IMR-90 (cell line): Measurements from ENCODE around the gene OR5AS1. TPM values are rescaled to one million over a fixed set of nuclear protein-coding genes. Genes with fewer than 3 reads are reported as not detected.

Experiments used
- ATAC-seq: fragments of 200-7000 bp; cut with Tn5 transposase; 2 replicates; pipeline ENCODE4 v1.9.1; 2020; ENCODE audit warnings: low read depth, mild to moderate bottlenecking, moderate library complexity
- BruUV-seq: library from RNA; stranded (reverse); fragments of 400-500 nt; replicated peaks from 2 replicates; lab custom pipeline; 2021; lab: Mats Ljungman, UMichigan
- CTCF ChIA-PET: fragments of 300-600 bp; formaldehyde crosslinking; extraction: SDS; loops from one replicate; lab custom pipeline; 2021; ENCODE audit warnings: antibody characterized with exemption; lab: Yijun Ruan, JAX
- POLR2A ChIA-PET: fragments of 300-600 bp; sonication (Branson Sonifier 250); formaldehyde crosslinking; loops from one replicate; lab custom pipeline; 2022; ENCODE audit warnings: antibody characterized with exemption; ENCODE audit not compliant: unreplicated experiment; lab: Charles Lee
- DNase-seq: peaks from one replicate; pipeline ENCODE4 v3.0.0; 2013
- H2AFZ ChIP-seq: replicated peaks from 2 replicates; pipeline ENCODE3; 2013; ENCODE audit warnings: low read length, mild to moderate bottlenecking; ENCODE audit not compliant: poor library complexity
- H2AK5ac ChIP-seq: 2 replicates; pipeline ENCODE4 v1.6.1; 2013; ENCODE audit warnings: low read depth, low read length, inconsistent platforms
- H2AK9ac ChIP-seq: replicated peaks from 2 replicates; pipeline ENCODE3; 2013; ENCODE audit warnings: mild to moderate bottlenecking, low read depth, low read length, moderate library complexity; ENCODE audit not compliant: poor library complexity
- H2BK120ac ChIP-seq: 2 replicates; pipeline ENCODE4 v1.6.1; 2013; ENCODE audit warnings: low read depth, low read length, inconsistent platforms
- H2BK15ac ChIP-seq: 3 replicates; pipeline ENCODE4 v1.6.1; 2013; ENCODE audit warnings: low read depth, low read length, inconsistent platforms
- H2BK20ac ChIP-seq: 2 replicates; pipeline ENCODE4 v1.6.1; 2013; ENCODE audit warnings: low read depth, mild to moderate bottlenecking, inconsistent platforms, low read length, moderate library complexity
- H2BK5ac ChIP-seq: 2 replicates; pipeline ENCODE4 v1.6.1; 2013; ENCODE audit warnings: mild to moderate bottlenecking, low read depth, low read length, inconsistent platforms; ENCODE audit not compliant: poor library complexity, severe bottlenecking
- H3K14ac ChIP-seq: replicated peaks from 2 replicates; pipeline ENCODE4 v1.6.1; 2013; ENCODE audit warnings: low read depth, low read length, inconsistent platforms
- H3K18ac ChIP-seq: 2 replicates; pipeline ENCODE4 v1.6.1; 2013; ENCODE audit warnings: low read depth, low read length, control low read depth
- H3K23ac ChIP-seq: 2 replicates; pipeline ENCODE4 v1.6.1; 2013; ENCODE audit warnings: low read depth, low read length, inconsistent platforms
- H3K27ac ChIP-seq: 2 replicates; pipeline ENCODE4 v1.5.1; 2013; ENCODE audit warnings: mild to moderate bottlenecking, control low read depth, low read length; ENCODE audit not compliant: insufficient read depth
- H3K27me3 ChIP-seq: 2 replicates; pipeline ENCODE4 v1.6.1; 2013; ENCODE audit warnings: low read length; ENCODE audit not compliant: control insufficient read depth, insufficient read depth
- H3K36me3 ChIP-seq: 2 replicates; pipeline ENCODE4 v1.6.1; 2013; ENCODE audit warnings: low read length, mixed read lengths; ENCODE audit not compliant: control insufficient read depth, insufficient read depth
- H3K4ac ChIP-seq: 2 replicates; pipeline ENCODE4 v1.6.1; 2013; ENCODE audit warnings: low read depth, low read length, inconsistent platforms
- H3K4me1 ChIP-seq: 2 replicates; pipeline ENCODE4 v1.6.1; 2013; ENCODE audit warnings: low read length, mixed read lengths; ENCODE audit not compliant: control insufficient read depth, insufficient read depth
- H3K4me2 ChIP-seq: 2 replicates; pipeline ENCODE4 v1.6.1; 2013; ENCODE audit warnings: low read depth, mild to moderate bottlenecking, control low read depth, low read length, moderate library complexity
- H3K4me3 ChIP-seq: 2 replicates; pipeline ENCODE4 v1.5.1; 2013; ENCODE audit warnings: low read depth, mild to moderate bottlenecking, control low read depth, low read length, moderate library complexity; ENCODE audit not compliant: insufficient read depth
- H3K56ac ChIP-seq: 2 replicates; pipeline ENCODE4 v1.6.1; 2013; ENCODE audit warnings: low read length, inconsistent platforms; ENCODE audit not compliant: insufficient read depth; ENCODE audit errors: extremely low read depth
- H3K79me1 ChIP-seq, 2 experiments: 2 replicates each; pipeline ENCODE4 v1.6.1; 2013; ENCODE audit warnings: low read length in 2 of 2, inconsistent platforms in 1 of 2, low read depth in 1 of 2
- H3K9ac ChIP-seq: 2 replicates; pipeline ENCODE4 v1.6.1; 2013; ENCODE audit warnings: low read depth, low read length, control low read depth
- H3K9me1 ChIP-seq: 2 replicates; pipeline ENCODE4 v1.6.1; 2013; ENCODE audit warnings: low read length, inconsistent platforms; ENCODE audit not compliant: insufficient read depth
- H3K9me3 ChIP-seq: 2 replicates; pipeline ENCODE4 v1.6.1; 2013; ENCODE audit warnings: low read length; ENCODE audit not compliant: control insufficient read depth, insufficient read depth
- H4K20me1 ChIP-seq: 2 replicates; pipeline ENCODE4 v1.6.1; 2013; ENCODE audit warnings: low read length, inconsistent platforms; ENCODE audit not compliant: insufficient read depth
- H4K5ac ChIP-seq: 2 replicates; pipeline ENCODE4 v1.6.1; 2013; ENCODE audit warnings: mild to moderate bottlenecking, low read depth, low read length, control low read depth
- H4K8ac ChIP-seq, 2 experiments: 2 replicates each; pipeline ENCODE4 v1.6.1; 2013; ENCODE audit warnings: low read depth in 2 of 2, low read length in 2 of 2, control low read depth in 1 of 2, inconsistent platforms in 1 of 2
- H4K91ac ChIP-seq: 2 replicates; pipeline ENCODE4 v1.6.1; 2013; ENCODE audit warnings: low read depth, low read length, inconsistent platforms; ENCODE audit not compliant: insufficient read depth
- BHLHE40 ChIP-seq: fragments of 150-350 bp; IDR thresholded peaks from 2 replicates; pipeline ENCODE4 v1.6.1; 2016; ENCODE audit warnings: mild to moderate bottlenecking, low read depth, low read length
- CEBPB ChIP-seq: IDR thresholded peaks from 2 replicates; pipeline ENCODE4 v1.6.1; 2012; ENCODE audit warnings: low read depth, low read length, improper control_type of control experiment
- CHD1 ChIP-seq: IDR thresholded peaks from 2 replicates; pipeline ENCODE4 v1.6.1; 2012; ENCODE audit warnings: low read depth, low read length, improper control_type of control experiment
- CTCF ChIP-seq: conservative IDR thresholded peaks from 2 replicates; pipeline ENCODE4 v1.5.1; 2012; ENCODE audit warnings: mild to moderate bottlenecking, low read depth, low read length, improper control_type of control experiment
- ELK1 ChIP-seq: fragments of 150-350 bp; IDR thresholded peaks from 2 replicates; pipeline ENCODE4 v1.6.1; 2016; ENCODE audit warnings: low read depth, mild to moderate bottlenecking, low read length, moderate library complexity, borderline replicate concordance
- FOS ChIP-seq: fragments of 150-350 bp; IDR thresholded peaks from 2 replicates; pipeline ENCODE4 v1.6.1; 2016; ENCODE audit warnings: low read depth, low read length
- MAFK ChIP-seq: IDR thresholded peaks from 2 replicates; pipeline ENCODE4 v1.6.1; 2012; ENCODE audit warnings: low read depth, low read length, improper control_type of control experiment
- MAZ ChIP-seq: IDR thresholded peaks from 2 replicates; pipeline ENCODE4 v1.6.1; 2012; ENCODE audit warnings: low read depth, mild to moderate bottlenecking, low read length, improper control_type of control experiment, moderate library complexity, borderline replicate concordance
- MXI1 ChIP-seq: IDR thresholded peaks from 2 replicates; pipeline ENCODE4 v1.6.1; 2012; ENCODE audit warnings: low read depth, mild to moderate bottlenecking, low read length, moderate library complexity, borderline replicate concordance
- RAD21 ChIP-seq: IDR thresholded peaks from 2 replicates; pipeline ENCODE4 v1.6.1; 2012; ENCODE audit warnings: low read length, improper control_type of control experiment
- RCOR1 ChIP-seq: IDR thresholded peaks from 2 replicates; pipeline ENCODE4 v1.6.1; 2012; ENCODE audit warnings: mild to moderate bottlenecking, low read length, improper control_type of control experiment; ENCODE audit not compliant: insufficient replicate concordance
- RFX5 ChIP-seq: IDR thresholded peaks from 2 replicates; pipeline ENCODE4 v1.8.0; 2012; ENCODE audit warnings: low read depth, mild to moderate bottlenecking, low read length, moderate library complexity
- USF2 ChIP-seq: fragments of 150-350 bp; IDR thresholded peaks from 2 replicates; pipeline ENCODE4 v1.6.1; 2017; ENCODE audit warnings: mild to moderate bottlenecking, antibody characterized with exemption, low read length, low read depth
- WGBS, 2 experiments: methylation state at CpG; one replicate each; pipeline versions ENCODE4 v1.1.5 to v1.1.7; 2013; ENCODE audit warnings: missing lambda C conversion rate in 2 of 2; ENCODE audit not compliant: insufficient read length in 1 of 2; ENCODE audit errors: extremely low coverage in 2 of 2; 5-methylcytosine and 5-hydroxymethylcytosine counted together
- dilution Hi-C: fragments of 300-500 bp; cut with HindIII; formaldehyde crosslinking; loops from one replicate; pipeline ENCODE4 v1.14.3; 2018; ENCODE audit warnings: low sequenced_read_pairs; ENCODE audit not compliant: unreplicated experiment
- in situ Hi-C: fragments of 300-500 bp; cut with MboI; formaldehyde crosslinking; loops from 3 replicates; pipeline ENCODE4 v1.14.3; 2019; ENCODE audit warnings: low sequenced_read_pairs, inconsistent platforms, mixed read lengths
- intact Hi-C: fragments of 100-400 bp; cut with micrococcal nuclease; formaldehyde crosslinking; loops from 2 replicates; pipeline ENCODE4 v1.10.0; 2022
- polyA plus RNA-seq, 3 experiments: library from polyadenylated mRNA; depleted of rRNA; stranded (reverse); fragments of >200 nt; gene quantifications; 2 replicates each; pipeline ENCODE4 v1.2.3, GENCODE V29; 2012; ENCODE audit warnings: low replicate concordance in 1 of 3
- total RNA-seq: library from RNA; depleted of rRNA; stranded (reverse); fragments of >200 nt; gene quantifications from 2 replicates; pipeline ENCODE4 v1.2.3, GENCODE V29; 2012

Gene OR5AS1
- total and polyA plus RNA-seq, 2 of the 4 experiments (the other 2 are of a cell fraction), result not detected

DNA sequence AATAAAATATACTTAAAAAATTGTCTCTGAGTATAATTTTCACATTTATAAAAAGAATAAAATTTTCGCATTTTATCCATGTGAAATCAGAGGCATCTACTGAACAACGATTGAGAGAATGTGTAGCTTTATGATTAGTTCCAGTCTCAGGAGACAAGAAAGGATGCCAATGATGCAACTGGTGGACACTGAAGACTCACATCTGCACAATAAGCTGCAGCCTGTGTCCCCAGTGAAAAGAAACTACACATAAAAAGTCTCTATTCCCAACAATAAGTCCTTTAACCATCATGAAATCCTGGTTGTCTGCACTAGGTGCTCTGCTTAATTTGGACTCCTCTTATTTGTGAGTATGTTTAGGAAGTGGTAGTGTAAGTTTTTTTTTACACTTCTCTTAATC is 22.0 kb downstream of the OR5AS1 start:
- Histone ChIP-seq H3K4me2 (no peak overlapping the region), H3K79me1 (no peaks in the 10 kb centered on the region), H3K4me3 (no peak overlapping the region), H3K4ac (no peak overlapping the region), H4K91ac (no peak overlapping the region), H4K20me1 (no peaks in the 10 kb centered on the region), H3K56ac (no peak overlapping the region), H3K4me1 (no peaks in the 10 kb centered on the region), H2AK9ac (no peak overlapping the region), H2AK5ac (no peak overlapping the region), H3K27ac (no peak overlapping the region), H2BK15ac (no peak overlapping the region), H3K9me3 (no peaks in the 10 kb centered on the region), H3K36me3 (no peaks in the 10 kb centered on the region), H2BK5ac (no peak overlapping the region), H3K9ac (no peak overlapping the region), H4K5ac (no peak overlapping the region), H3K23ac (no peak overlapping the region), H3K9me1 (no peaks in the 10 kb centered on the region), H4K8ac (no peak overlapping the region), H2BK120ac (no peak overlapping the region), H2BK20ac (no peak overlapping the region), H2AFZ (no peak overlapping the region), H3K14ac (no peak overlapping the region), H3K18ac (no peak overlapping the region), H3K27me3 (no peaks in the 10 kb centered on the region)
- in situ Hi-C loops (no loop called here), intact Hi-C loops (no loop called here), dilution Hi-C loops (no loop called here)
- no peak for ATAC-seq
- DNase-seq, result no peak
- ChIA-PET POLR2A (no interaction called here), CTCF (no interaction called here)
- no peak for TF ChIP-seq RCOR1
- TF ChIP-seq ELK1, result no peak
- TF ChIP-seq CTCF, result no peak
- TF ChIP-seq RAD21, result no peak
- no peak for TF ChIP-seq MAZ
- TF ChIP-seq BHLHE40, result no peak
- TF ChIP-seq CEBPB, result no peak
- TF ChIP-seq FOS, result no peak
- no peak for TF ChIP-seq USF2
- TF ChIP-seq MAFK, result no peak
- TF ChIP-seq CHD1, result no peak
- TF ChIP-seq MXI1, result no peak
- no peak for TF ChIP-seq RFX5
- no CpG with 5 or more reads among the region's 2 CpGs for WGBS, 2 experiments
- no TSS peak for BruUV-seq
